Esophagus squamous epithelium (tissue), 4 donors: ENCODE results near the gene COL4A6.

Experiments
- CTCF ChIP-seq, 6 experiments: fragments of 450-650 bp in 4 of 6; fragments of 200-600 bp in 2 of 6; sonication (generic) in 2 of 6; IDR thresholded peaks; one replicate each; pipeline ENCODE4 v1.5.1; 2016 to 2019; ENCODE audit warnings: antibody characterized with exemption in 6 of 6, mild to moderate bottlenecking in 4 of 6, moderate library complexity in 4 of 6
- POLR2A ChIP-seq, 4 donors: fragments of 450-650 bp; IDR thresholded peaks; one replicate each; pipeline ENCODE4 v1.6.1; 2017; ENCODE audit warnings: antibody characterized with exemption in 4 of 4, mild to moderate bottlenecking in 4 of 4, moderate library complexity in 3 of 4

GRCh38 chrX:108198420-108198819 lies 239.8 kb downstream of the COL4A6 start:
- TF ChIP-seq POLR2A (IDR thresholded peaks at IDR 0.05): no peak
- no peak for TF ChIP-seq CTCF (IDR thresholded peaks at IDR 0.05)
